HG03135 (cell line): ENCODE measurements around the gene VEPH1.

Experiments used
- ATAC-seq: cut with Tn5 transposase; IDR thresholded peaks from one replicate; pipeline ENCODE4 v1.9.1; 2021; ENCODE audit warnings: mild to moderate bottlenecking, moderate library complexity; ENCODE audit not compliant: unreplicated experiment

The VEPH1 gene

DNA sequence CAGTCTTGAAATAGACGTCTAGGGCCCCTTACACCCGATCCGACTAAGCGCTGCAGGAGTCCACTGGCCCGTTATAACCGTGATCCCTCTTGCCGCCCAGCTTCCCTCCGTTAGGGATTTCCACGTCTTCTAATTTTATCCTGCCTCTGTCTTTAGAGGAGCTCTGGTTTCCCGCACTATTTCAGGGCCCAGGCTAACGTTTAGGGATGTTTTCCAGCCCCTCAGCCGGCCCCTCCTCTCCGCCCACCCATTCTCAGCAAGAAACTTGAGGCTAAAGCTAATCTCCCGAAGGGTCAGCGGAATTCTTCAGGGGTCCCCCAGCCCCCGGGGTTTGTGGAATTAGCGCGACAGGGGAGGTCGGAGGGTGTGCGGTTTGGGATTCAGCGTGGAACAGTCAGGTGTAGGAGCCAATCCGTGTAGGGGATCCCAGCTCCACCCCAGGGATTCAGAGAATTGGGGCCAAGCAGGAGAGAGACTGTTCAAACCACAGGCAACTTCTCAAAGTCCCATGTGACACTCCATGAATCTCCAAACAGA is 65.0 kb downstream of the VEPH1 start:
- ATAC-seq = no peak

DNA sequence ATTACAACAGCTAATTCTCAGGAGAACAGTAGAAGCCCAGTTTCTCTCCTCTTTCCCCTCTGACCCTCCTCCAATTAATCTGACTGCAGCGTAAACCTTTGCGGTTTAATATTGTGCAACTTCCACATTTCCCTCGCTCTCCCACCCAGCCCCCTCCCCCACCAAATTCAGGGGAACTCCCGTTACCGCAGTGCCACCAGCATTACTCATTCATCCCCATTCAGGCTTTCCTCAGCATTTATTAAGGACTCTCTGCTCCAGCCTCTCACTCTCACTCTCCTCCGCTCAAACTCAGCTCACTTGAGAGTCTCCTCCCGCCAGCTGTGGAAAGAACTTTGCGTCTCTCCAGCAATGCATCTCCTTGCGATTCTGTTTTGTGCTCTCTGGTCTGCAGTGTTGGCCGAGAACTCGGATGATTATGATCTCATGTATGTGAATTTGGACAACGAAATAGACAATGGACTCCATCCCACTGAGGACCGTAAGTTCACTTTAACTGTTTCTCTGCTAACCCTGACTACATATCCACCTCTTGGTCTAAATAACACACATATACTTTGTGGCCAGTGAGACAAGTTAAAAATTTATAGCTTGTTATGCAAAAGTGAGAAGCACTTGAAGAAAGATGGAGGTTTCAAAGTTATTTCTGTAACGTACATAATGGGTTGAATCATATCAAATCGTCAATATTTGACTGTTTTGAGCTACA is 66.5 kb downstream of the VEPH1 start, which contains the start of gene PTX3:
PTX3 (plus strand) TSS at position 268 of the 709 bp plus-strand sequence; CDS start at position 352, 84 bp downstream.
- ATAC-seq = no peak

GRCh38 chr3:157429708-157430107 is 73.5 kb downstream of the VEPH1 start:
- no peak for ATAC-seq

DNA sequence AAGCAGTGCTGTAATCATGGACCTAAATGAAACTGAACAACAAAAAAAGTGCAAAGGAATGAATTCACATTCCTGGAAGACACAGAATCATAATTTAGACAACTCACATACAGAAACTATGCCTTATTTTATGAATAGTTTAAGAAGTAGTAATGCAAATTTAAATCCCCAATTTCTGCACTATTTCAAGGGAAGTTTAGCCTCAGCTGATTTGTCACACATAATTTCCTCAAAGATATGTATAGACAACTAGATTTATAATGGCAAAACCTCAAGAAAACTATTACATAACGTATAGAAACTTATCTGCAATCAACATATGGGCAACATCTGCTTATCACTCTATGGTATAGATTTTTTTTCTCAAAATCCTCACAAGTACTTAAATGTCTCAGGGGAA is 74.4 kb downstream of the VEPH1 start:
- no peak for ATAC-seq

- no peak for ATAC-seq
Observed at GRCh38 chr3:157427901-157428300, 75.3 kb downstream of the VEPH1 start.

DNA sequence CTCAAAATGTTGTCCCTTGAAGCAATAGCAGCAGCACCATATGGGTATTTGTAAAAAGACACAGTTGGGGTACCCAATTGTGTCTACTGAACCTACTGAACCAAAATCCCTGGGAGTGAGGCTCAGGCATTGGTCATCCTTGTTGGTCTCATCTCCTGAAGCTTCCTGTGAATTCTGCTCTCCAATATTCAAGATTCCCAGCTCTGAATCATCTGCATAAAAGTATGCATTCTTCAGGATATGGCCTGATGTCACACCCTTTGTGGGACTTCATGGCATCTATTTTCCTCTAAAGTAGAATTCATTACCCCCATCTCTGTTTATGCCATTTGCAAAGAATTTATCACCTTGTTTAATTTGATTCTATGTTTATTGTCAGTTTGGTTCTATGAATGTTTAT is 79.9 kb downstream of the VEPH1 start:
- no peak for ATAC-seq

DNA sequence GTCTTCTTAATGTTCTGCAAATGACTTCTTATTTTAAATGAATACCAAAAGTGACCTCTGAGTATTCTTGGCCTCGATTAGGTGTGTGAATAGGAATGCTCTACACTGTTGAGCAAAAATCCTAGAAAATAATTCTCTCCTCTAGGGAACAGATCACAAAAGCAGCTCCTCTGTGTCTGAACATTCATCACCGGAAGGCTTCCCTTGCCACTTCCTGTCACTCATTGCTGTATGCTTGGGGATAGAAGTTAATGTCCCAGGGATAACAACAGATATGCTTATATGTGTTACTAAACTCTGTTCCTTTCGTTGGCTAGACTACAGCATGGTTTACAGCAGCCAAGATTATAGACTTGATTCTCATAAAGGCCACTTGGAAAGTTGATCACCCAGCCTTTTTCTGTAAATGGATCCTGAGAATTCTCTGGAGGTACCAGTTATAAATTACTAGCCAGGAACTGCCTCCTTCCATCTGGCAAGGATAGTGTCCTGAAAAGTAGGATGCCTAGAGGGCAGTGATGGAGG is 82.5 kb downstream of the VEPH1 start:
- ATAC-seq = no peak

DNA sequence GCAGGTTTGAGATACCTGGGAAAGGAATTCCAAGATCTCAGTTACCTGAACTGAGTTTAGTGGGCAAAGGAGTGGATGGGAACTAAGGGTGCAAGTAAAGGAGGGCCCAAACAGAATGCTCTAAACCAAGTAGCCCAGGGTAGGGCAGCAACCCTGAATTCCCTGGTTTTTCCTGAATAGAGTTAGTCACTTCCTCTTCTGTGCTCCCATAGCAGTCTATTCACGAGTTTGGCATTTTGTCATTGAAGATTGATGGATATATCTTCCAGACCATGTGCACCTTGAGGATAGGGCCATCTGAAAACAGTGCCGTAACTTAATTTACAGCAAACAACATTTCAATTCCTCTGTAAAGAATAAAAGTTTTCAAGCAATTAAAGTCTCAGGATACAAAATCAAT is 85.1 kb downstream of the VEPH1 start:
- no peak for ATAC-seq

- ATAC-seq = no peak
Observed at GRCh38 chr3:157417247-157417646, 86.0 kb downstream of the VEPH1 start.

GRCh38 chr3:157416347-157417087 is 86.7 kb downstream of the VEPH1 start:
- no peak for ATAC-seq

- ATAC-seq = no peak
Observed at GRCh38 chr3:157414861-157415260, 88.4 kb downstream of the VEPH1 start.

DNA sequence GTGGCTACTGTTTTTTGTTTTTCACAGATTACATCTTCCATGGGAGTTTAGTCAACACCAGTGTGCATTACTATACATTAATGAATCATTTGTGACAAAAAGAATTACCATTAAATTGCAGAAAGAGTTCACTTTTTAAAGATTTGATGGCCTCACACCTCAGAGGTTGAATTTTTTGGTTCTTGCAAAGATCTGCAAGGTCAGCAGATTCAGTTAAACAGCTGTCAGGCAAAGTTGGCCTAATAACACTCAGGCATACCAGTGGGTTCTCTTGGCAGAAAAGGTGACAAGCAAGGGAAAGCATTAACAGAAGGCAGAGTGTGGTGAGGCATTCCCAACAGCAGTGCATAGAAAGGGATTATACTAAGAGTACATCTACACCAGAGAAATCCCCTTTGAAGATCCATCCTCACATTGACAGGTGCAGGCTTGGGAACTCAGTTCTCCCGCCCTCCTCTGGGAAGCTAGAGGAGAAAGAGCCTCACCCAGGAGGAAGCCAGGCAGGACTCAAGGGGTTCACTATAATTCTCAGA is 90.8 kb downstream of the VEPH1 start:
- ATAC-seq = no peak

DNA sequence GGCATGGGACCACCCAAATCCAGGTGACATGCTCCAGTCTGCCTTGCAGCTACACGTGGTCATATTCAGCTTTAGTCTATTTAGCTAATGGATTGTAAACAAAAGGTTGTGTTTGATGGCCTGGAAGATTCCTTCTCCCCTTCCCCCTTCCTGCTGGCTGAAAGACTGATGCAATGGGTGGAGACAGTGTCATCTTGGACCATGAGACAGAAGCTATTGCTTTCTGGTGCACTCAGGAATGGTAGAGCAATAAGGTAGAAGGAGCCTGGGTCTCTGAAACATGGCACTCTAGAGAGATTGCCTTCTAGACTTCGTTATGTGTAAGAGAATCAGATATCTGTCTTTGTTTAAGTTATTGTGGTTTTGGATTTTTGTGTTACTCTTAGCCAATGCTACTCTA is 92.3 kb downstream of the VEPH1 start:
- no peak for ATAC-seq

- no peak for ATAC-seq
Observed at GRCh38 chr3:157409516-157409915, 93.7 kb downstream of the VEPH1 start.

- ATAC-seq = no peak
Observed at GRCh38 chr3:157408499-157409149, 94.6 kb downstream of the VEPH1 start.

DNA sequence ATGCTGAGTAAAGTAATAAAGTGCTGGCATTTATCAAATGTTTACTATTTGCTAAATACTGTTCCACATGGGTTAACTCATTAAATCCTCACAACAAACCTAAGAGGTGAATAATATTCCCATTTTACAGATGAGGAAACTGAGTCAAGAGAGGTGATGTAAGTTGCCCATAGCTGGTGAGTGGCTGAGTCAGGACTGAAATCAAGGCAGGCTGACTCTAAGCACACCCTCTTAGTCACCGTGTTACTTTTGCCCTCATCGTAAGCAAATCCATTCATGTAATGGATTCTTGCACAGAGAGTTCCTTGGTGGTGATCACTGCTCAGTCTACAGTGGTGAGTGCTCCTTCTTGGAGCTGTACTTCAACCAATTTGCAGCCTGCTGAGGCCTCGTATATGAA is 95.4 kb downstream of the VEPH1 start:
- ATAC-seq = no peak

- ATAC-seq = no peak
Observed at GRCh38 chr3:157406394-157406793, 96.8 kb downstream of the VEPH1 start.

DNA sequence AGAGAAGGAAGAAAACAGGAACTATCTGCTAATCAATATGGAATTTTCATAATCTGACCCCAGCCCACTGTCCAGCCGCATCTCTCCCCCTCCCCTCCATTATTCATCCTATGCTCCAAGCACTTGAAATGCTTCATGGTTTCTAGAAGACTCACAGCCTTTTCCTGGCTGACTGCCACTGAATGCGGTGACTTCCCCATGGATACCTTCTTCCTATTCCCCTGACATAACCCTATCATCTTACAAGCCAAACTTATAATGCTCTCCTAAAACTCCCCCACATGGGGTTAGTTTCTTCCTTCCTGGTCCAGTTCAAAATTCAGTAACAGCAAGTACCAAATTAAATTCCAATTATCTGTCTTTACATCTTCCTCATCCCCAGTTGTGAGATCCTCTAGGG is 97.8 kb downstream of the VEPH1 start:
- ATAC-seq = no peak

DNA sequence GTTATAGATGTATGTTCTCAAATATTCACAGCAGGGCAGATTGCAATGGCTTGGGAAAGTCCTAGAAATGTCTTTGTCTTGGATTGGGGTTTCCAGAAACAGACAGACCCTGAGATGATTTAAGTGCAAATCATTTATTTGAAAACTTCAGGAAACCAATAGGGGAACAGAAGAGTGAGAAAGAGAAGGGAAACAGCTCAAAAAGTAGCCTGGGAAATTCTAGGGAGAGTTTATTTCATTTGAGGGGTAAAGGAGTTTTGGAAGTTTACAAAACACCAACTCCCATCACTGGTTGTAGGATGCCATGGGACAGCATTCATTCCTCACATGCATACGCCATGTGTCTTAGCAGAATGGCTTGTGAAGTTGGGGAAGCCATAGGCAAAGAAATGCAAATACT is 98.8 kb downstream of the VEPH1 start:
- no peak for ATAC-seq

- no peak for ATAC-seq
Observed at GRCh38 chr3:157398598-157398997, 104.6 kb downstream of the VEPH1 start.

- no peak for ATAC-seq
Observed at GRCh38 chr3:157394411-157394810, 108.8 kb downstream of the VEPH1 start.
